HG03064 (cell line): ENCODE data around the gene LRP8.
A peak's percentile ranks its signal among the peaks of the same experiment; 100 is the strongest.

ENCODE experiments used
- ATAC-seq: cut with Tn5 transposase; IDR thresholded peaks from one replicate; pipeline ENCODE4 v1.9.1; 2021; ENCODE audit warnings: low read depth; ENCODE audit not compliant: unreplicated experiment

The LRP8 gene

GRCh38 chr1:53361541-53361961 lies 33.7 kb upstream of the LRP8 start:
- ATAC-seq = no peak

GRCh38 chr1:53359934-53360276 lies 32.0 kb upstream of the LRP8 start:
- no peak for ATAC-seq

GRCh38 chr1:53359225-53359933 lies 31.5 kb upstream of the LRP8 start:
- ATAC-seq = no peak

GRCh38 chr1:53356637-53357036 lies 28.8 kb upstream of the LRP8 start:
- ATAC-seq = no peak

- ATAC-seq = no peak
Observed at GRCh38 chr1:53354119-53354518, 26.2 kb upstream of the LRP8 start.

- no peak for ATAC-seq
Observed at GRCh38 chr1:53352561-53352960, 24.7 kb upstream of the LRP8 start.

- no peak for ATAC-seq
Observed at GRCh38 chr1:53350853-53351767, 23.2 kb upstream of the LRP8 start.

- no peak for ATAC-seq
Observed at GRCh38 chr1:53349968-53350852, 22.3 kb upstream of the LRP8 start.

- no peak for ATAC-seq
Observed at GRCh38 chr1:53349369-53349835, 21.5 kb upstream of the LRP8 start.

GRCh38 chr1:53348486-53349368 lies 20.9 kb upstream of the LRP8 start:
- no peak for ATAC-seq

GRCh38 chr1:53346814-53347176 lies 18.9 kb upstream of the LRP8 start:
- no peak for ATAC-seq

- no peak for ATAC-seq
Observed at GRCh38 chr1:53345996-53346813, 18.3 kb upstream of the LRP8 start.

GRCh38 chr1:53344921-53345838 lies 17.3 kb upstream of the LRP8 start:
- peak; percentile 88 for ATAC-seq

- ATAC-seq = no peak
Observed at GRCh38 chr1:53343831-53344668, 16.2 kb upstream of the LRP8 start.

- no peak for ATAC-seq
Observed at GRCh38 chr1:53342735-53343470, 15.0 kb upstream of the LRP8 start.

GRCh38 chr1:53341961-53342707 lies 14.3 kb upstream of the LRP8 start:
- no peak for ATAC-seq
